HepG2 (cell line): Measurements from ENCODE around the gene SLC26A5. TPM values are rescaled to one million over a fixed set of nuclear protein-coding genes. Genes with fewer than 3 reads are reported as not detected.
"Not testable (repeated sequence)": the region's sequence is repeated elsewhere in the genome, so short reads cannot be mapped to it uniquely, and the experiment has no call there.

Source experiments
- ERF ChIP-seq: IDR thresholded peaks from 2 replicates; pipeline ENCODE4 v1.6.1; 2018; ENCODE audit warnings: missing biosample characterization, missing genetic modification reagents
- FOXA1 ChIP-seq, 2 experiments: fragments of 450-650 bp in 1 of 2; sonication (generic) in 1 of 2; formaldehyde crosslinking in 1 of 2; IDR thresholded peaks; 2 replicates each; pipeline versions ENCODE4 v1.4.0 to v1.6.1; 2016 to 2020; ENCODE audit warnings: missing genetic modification reagents in 1 of 2
- GTF3A ChIP-seq: sonication (generic); formaldehyde crosslinking; conservative IDR thresholded peaks from 2 replicates; pipeline ENCODE4 v1.4.0; 2020; ENCODE audit warnings: mild to moderate bottlenecking, missing genetic modification reagents
- MED1 ChIP-seq: sonication (generic); formaldehyde crosslinking; IDR thresholded peaks from 2 replicates; pipeline ENCODE4 v1.4.0; 2020; ENCODE audit warnings: missing genetic modification reagents
- MTA1 ChIP-seq: sonication (generic); formaldehyde crosslinking; IDR thresholded peaks from 2 replicates; pipeline ENCODE4 v1.4.0; 2020; ENCODE audit warnings: missing genetic modification reagents, mild to moderate bottlenecking, borderline replicate concordance
- NR2F6 ChIP-seq, 2 experiments: IDR thresholded peaks; 2 replicates each; pipeline ENCODE4 v1.6.1; 2016; ENCODE audit warnings: antibody characterized with exemption in 1 of 2, mild to moderate bottlenecking in 1 of 2
- SAP130 ChIP-seq: IDR thresholded peaks from 2 replicates; pipeline ENCODE4 v1.6.1; 2016; ENCODE audit warnings: low read depth
- SP5 ChIP-seq: IDR thresholded peaks from 2 replicates; pipeline ENCODE4 v1.6.1; 2016; ENCODE audit warnings: low read depth, borderline replicate concordance
- TBX2 ChIP-seq: sonication (generic); formaldehyde crosslinking; IDR thresholded peaks from 2 replicates; pipeline ENCODE4 v1.5.0; 2020; ENCODE audit warnings: missing genetic modification reagents, mild to moderate bottlenecking, borderline replicate concordance
- ZBTB4 ChIP-seq: sonication (generic); formaldehyde crosslinking; IDR thresholded peaks from 2 replicates; pipeline ENCODE4 v1.4.0; 2020; ENCODE audit warnings: missing genetic modification reagents, mild to moderate bottlenecking, borderline replicate concordance
- ZNF230 ChIP-seq: sonication (generic); formaldehyde crosslinking; IDR thresholded peaks from 2 replicates; pipeline ENCODE4 v1.4.0; 2020; ENCODE audit warnings: mild to moderate bottlenecking, missing genetic modification reagents
- ZNF331 ChIP-seq: sonication (generic); formaldehyde crosslinking; IDR thresholded peaks from 2 replicates; pipeline ENCODE4 v1.4.0; 2020; ENCODE audit warnings: missing genetic modification reagents
- ZNF510 ChIP-seq: sonication (generic); formaldehyde crosslinking; IDR thresholded peaks from 2 replicates; pipeline ENCODE4 v1.4.0; 2020; ENCODE audit warnings: low read depth, mild to moderate bottlenecking, missing genetic modification reagents
- ZNF570 ChIP-seq: sonication (generic); formaldehyde crosslinking; IDR thresholded peaks from 2 replicates; pipeline ENCODE4 v1.4.0; 2020; ENCODE audit warnings: mild to moderate bottlenecking, missing genetic modification reagents, borderline replicate concordance
- ZNF609 ChIP-seq: sonication (generic); formaldehyde crosslinking; IDR thresholded peaks from 2 replicates; pipeline ENCODE4 v1.4.0; 2020; ENCODE audit warnings: mild to moderate bottlenecking, missing genetic modification reagents, borderline replicate concordance
- ZNF644 ChIP-seq: IDR thresholded peaks from 2 replicates; pipeline ENCODE4 v1.6.1; 2016; ENCODE audit warnings: low read depth
- ZNF761 ChIP-seq: sonication (generic); formaldehyde crosslinking; conservative IDR thresholded peaks from 2 replicates; pipeline ENCODE4 v1.4.0; 2020; ENCODE audit warnings: mild to moderate bottlenecking, missing genetic modification reagents
- ZSCAN29 ChIP-seq: sonication (generic); formaldehyde crosslinking; conservative IDR thresholded peaks from 2 replicates; pipeline ENCODE4 v1.4.0; 2020; ENCODE audit warnings: mild to moderate bottlenecking, missing genetic modification reagents
- polyA plus RNA-seq, 8 experiments: library from polyadenylated mRNA; depleted of rRNA in 3 of 8; stranded (reverse) in 7 of 8; unstranded in 1 of 8; fragments of >200 nt; fragmentation: Illumina TruSeq in 4 of 8; extraction: Trizol in 4 of 8; gene quantifications; 2 replicates each; pipeline versions ENCODE4 v1.2.1 to v1.2.3, GENCODE V29; 2011 to 2016; ENCODE audit warnings: low read depth in 4 of 8, missing spikeins in 1 of 8, mixed read lengths in 1 of 8; ENCODE audit not compliant: insufficient read depth in 1 of 8
- total RNA-seq, 5 experiments: library from RNA; depleted of rRNA; stranded (reverse); fragments of >200 nt; fragmentation: Illumina TruSeq; extraction: Trizol; gene quantifications; 2 replicates each; pipeline ENCODE4 v1.2.3, GENCODE V29; 2016; ENCODE audit warnings: low read depth in 1 of 5

The SLC26A5 gene
- total and polyA plus RNA-seq, 2 of the 13 experiments (the other 11 are each of a cell fraction or from before 2014, with no cell fraction given), result 0.08 to 0.11 TPM

- TF ChIP-seq ZNF570 (0 out of 2 replicates have a peak, but pooled peaks have one; percentile 17), ZNF230 (CRISPR knock-in tag) (peak; percentile 82; the same call in 1 of the 2 replicates), SAP130 (CRISPR knock-in tag) (peak; percentile 63), GTF3A (CRISPR knock-in tag) (0 out of 2 replicates have a peak, but pooled peaks have one; percentile 53), NR2F6 (CRISPR knock-in tag; IDR thresholded peaks at IDR 0.05) (0 out of 2 replicates have a peak, but pooled peaks have one; percentile 7), ERF (CRISPR knock-in tag) (0 out of 2 replicates have a peak, but pooled peaks have one; percentile 29), MTA1 (CRISPR knock-in tag) (peak; percentile 38; the same call in 1 of the 2 replicates), MED1 (CRISPR knock-in tag) (0 out of 2 replicates have a peak, but pooled peaks have one; percentile 25), ZNF609 (0 out of 2 replicates have a peak, but pooled peaks have one; percentile 36), ZSCAN29 (peak; percentile 68; the same call in 1 of the 2 replicates), ZNF331 (0 out of 2 replicates have a peak, but pooled peaks have one; percentile 27), ZNF761 (CRISPR knock-in tag) (peak; percentile 56; the same call in 1 of the 2 replicates), SP5 (CRISPR knock-in tag) (peak; percentile 57; the same call in 1 of the 2 replicates), ZNF644 (CRISPR knock-in tag) (peak; percentile 70), TBX2 (CRISPR knock-in tag) (peak; percentile 28; the same call in 1 of the 2 replicates), ZBTB4 (CRISPR knock-in tag) (0 out of 2 replicates have a peak, but pooled peaks have one; percentile 6), ZNF510 (CRISPR knock-in tag) (peak; percentile 48; the same call in 1 of the 2 replicates), FOXA1 (CRISPR knock-in tag; IDR thresholded peaks at IDR 0.05) (peak; percentile 88)
- not testable (repeated sequence) for TF ChIP-seq NR2F6, FOXA1 (IDR thresholded peaks at IDR 0.05)
These were observed 40.0 kb downstream of the SLC26A5 start (continued) for GRCh38 chr7:103405789-103406613.
